Colonic mucosa (tissue), 4 donors: ENCODE results near the gene TCTA. TPM values are rescaled to one million over a fixed set of nuclear protein-coding genes. Genes with fewer than 3 reads are reported as not detected.
"Not testable (repeated sequence)": the region's sequence is repeated elsewhere in the genome, so short reads cannot be mapped to it uniquely, and the experiment has no call there.

ENCODE experiments used
- DNase-seq: peaks from one replicate; pipeline ENCODE4 v3.0.0-alpha.2; 2020
- H3K27ac ChIP-seq: fragments of 200-600 bp; one replicate; pipeline ENCODE4 v1.8.0; 2021
- H3K27me3 ChIP-seq: fragments of 200-600 bp; one replicate; pipeline ENCODE4 v1.8.0; 2021
- H3K36me3 ChIP-seq: fragments of 200-600 bp; one replicate; pipeline ENCODE4 v1.8.0; 2021
- H3K4me1 ChIP-seq: fragments of 200-600 bp; one replicate; pipeline ENCODE4 v1.8.0; 2021; ENCODE audit warnings: mild to moderate bottlenecking
- H3K4me3 ChIP-seq: fragments of 200-600 bp; one replicate; pipeline ENCODE4 v1.8.0; 2021
- H3K9ac ChIP-seq, 2 donors: one replicate each; pipeline ENCODE4 v1.7.0; 2013; ENCODE audit warnings: control low read depth in 2 of 2, low read depth in 2 of 2, low read length in 2 of 2
- H3K9me3 ChIP-seq: fragments of 200-600 bp; one replicate; pipeline ENCODE4 v1.8.0; 2021
- CTCF ChIP-seq: fragments of 200-600 bp; IDR thresholded peaks from one replicate; pipeline ENCODE4 v1.8.0; 2022; ENCODE audit warnings: antibody characterized with exemption, mild to moderate bottlenecking
- intact Hi-C: fragments of 100-400 bp; cut with DNase I; formaldehyde crosslinking; loops from one replicate; pipeline ENCODE4 v1.14.1; 2022
- total RNA-seq, 2 donors: library from RNA; stranded (reverse); fragmentation: NEBNext Ultra II Directional in 1 of 2; extraction: Animal tissue kit (Norgen Biotek cat#: 25700) in 1 of 2; gene quantifications; one replicate each; pipeline ENCODE4 v1.2.1, GENCODE V29; 2021
- donor health status: healthy.
- donor health status: DM: no; HTN: no; CAD: no.
- donor health status: DM: no; HTN: no; CAD: no.

The TCTA gene
- total RNA-seq, 2 donors from 2014 or later = 35.0 to 37.6 TPM

- Histone ChIP-seq H3K36me3 (no peaks in the 10 kb centered on the region), H3K9ac (no peak overlapping the region), H3K27me3 (no peaks in the 10 kb centered on the region), H3K9me3 (no peaks in the 10 kb centered on the region), H3K4me3 (no peak overlapping the region), H3K4me1 (no peaks in the 10 kb centered on the region), H3K27ac (no peak overlapping the region)
- no peak for DNase-seq
- intact Hi-C loops = no loop called here
- TF ChIP-seq CTCF = no peak
These were observed 23.9 kb upstream of the TCTA start for GRCh38 chr3:49388289-49388820.

- Histone ChIP-seq H3K4me3 (no peak overlapping the region), H3K27me3 (no peaks in the 10 kb centered on the region), H3K27ac (no peak overlapping the region), H3K9me3 (no peaks in the 10 kb centered on the region), H3K9ac (no peak overlapping the region), H3K4me1 (no peaks in the 10 kb centered on the region), H3K36me3 (no peaks in the 10 kb centered on the region)
- intact Hi-C loops = no loop called here
- no peak for DNase-seq
- TF ChIP-seq CTCF = no peak
These were observed 22.9 kb upstream of the TCTA start for GRCh38 chr3:49389297-49389696.

GRCh38 chr3:49391310-49391709 is 20.9 kb upstream of the TCTA start:
- H3K4me1 ChIP-seq, H3K27me3 ChIP-seq, H3K4me3 ChIP-seq, H3K9ac ChIP-seq, H3K27ac ChIP-seq, H3K9me3 ChIP-seq, DNase-seq, intact Hi-C loops, H3K36me3 ChIP-seq: not testable (repeated sequence)

GRCh38 chr3:49397470-49397869 is 14.8 kb upstream of the TCTA start:
- Histone ChIP-seq H3K36me3 (no peaks in the 10 kb centered on the region), H3K9ac (no peak overlapping the region), H3K4me3 (no peak overlapping the region), H3K27ac (no peak overlapping the region), H3K27me3 (no peaks in the 10 kb centered on the region), H3K4me1 (peaks cover 8% of the 10 kb centered on the region), H3K9me3 (no peaks in the 10 kb centered on the region)
- TF ChIP-seq CTCF = no peak
- intact Hi-C loops = no loop called here
- no peak for DNase-seq

- H3K27ac ChIP-seq = no peak overlapping the region
- DNase-seq = no peak
- intact Hi-C loops = no loop called here
These were observed 12.8 kb upstream of the TCTA start for GRCh38 chr3:49399461-49399860.

GRCh38 chr3:49401766-49402165 is 10.5 kb upstream of the TCTA start:
- H3K27me3 ChIP-seq = no peaks in the 10 kb centered on the region
- no peak for DNase-seq
- no peak for TF ChIP-seq CTCF
- no peak overlapping the region for H3K4me3 ChIP-seq
- intact Hi-C loops = no loop called here
- no peak overlapping the region for H3K27ac ChIP-seq
- no peaks in the 10 kb centered on the region for H3K9me3 ChIP-seq
- H3K4me1 ChIP-seq = peaks cover 13% of the 10 kb centered on the region
- H3K9ac ChIP-seq = peak overlapping the region in 1 of 2 donors; percentile 12
- no peaks in the 10 kb centered on the region for H3K36me3 ChIP-seq

More at GRCh38 chr3:49399461-49399860, 12.8 kb upstream of the TCTA start:
- H3K4me3 ChIP-seq = no peak overlapping the region
- no peak overlapping the region for H3K9ac ChIP-seq
- no peaks in the 10 kb centered on the region for H3K36me3 ChIP-seq
- no peaks in the 10 kb centered on the region for H3K27me3 ChIP-seq
- H3K4me1 ChIP-seq = peaks cover 8% of the 10 kb centered on the region
- no peak for TF ChIP-seq CTCF
- no peaks in the 10 kb centered on the region for H3K9me3 ChIP-seq
